IMR-90 (cell line): ENCODE data around the gene MUC6. TPM values are rescaled to one million over a fixed set of nuclear protein-coding genes. Genes with fewer than 3 reads are reported as not detected.

Experiments
- ATAC-seq: fragments of 200-7000 bp; cut with Tn5 transposase; 2 replicates; pipeline ENCODE4 v1.9.1; 2020; ENCODE audit warnings: low read depth, mild to moderate bottlenecking, moderate library complexity
- BruUV-seq: library from RNA; stranded (reverse); fragments of 400-500 nt; replicated peaks from 2 replicates; lab custom pipeline; 2021; lab: Mats Ljungman, UMichigan
- CTCF ChIA-PET: fragments of 300-600 bp; formaldehyde crosslinking; extraction: SDS; loops from one replicate; lab custom pipeline; 2021; ENCODE audit warnings: antibody characterized with exemption; lab: Yijun Ruan, JAX
- POLR2A ChIA-PET: fragments of 300-600 bp; sonication (Branson Sonifier 250); formaldehyde crosslinking; loops from one replicate; lab custom pipeline; 2022; ENCODE audit warnings: antibody characterized with exemption; ENCODE audit not compliant: unreplicated experiment; lab: Charles Lee
- DNase-seq: peaks from one replicate; pipeline ENCODE4 v3.0.0; 2013
- H2AFZ ChIP-seq: replicated peaks from 2 replicates; pipeline ENCODE3; 2013; ENCODE audit warnings: low read length, mild to moderate bottlenecking; ENCODE audit not compliant: poor library complexity
- H2AK5ac ChIP-seq: 2 replicates; pipeline ENCODE4 v1.6.1; 2013; ENCODE audit warnings: low read depth, low read length, inconsistent platforms
- H2AK9ac ChIP-seq: replicated peaks from 2 replicates; pipeline ENCODE3; 2013; ENCODE audit warnings: mild to moderate bottlenecking, low read depth, low read length, moderate library complexity; ENCODE audit not compliant: poor library complexity
- H2BK120ac ChIP-seq: 2 replicates; pipeline ENCODE4 v1.6.1; 2013; ENCODE audit warnings: low read depth, low read length, inconsistent platforms
- H2BK15ac ChIP-seq: 3 replicates; pipeline ENCODE4 v1.6.1; 2013; ENCODE audit warnings: low read depth, low read length, inconsistent platforms
- H2BK20ac ChIP-seq: 2 replicates; pipeline ENCODE4 v1.6.1; 2013; ENCODE audit warnings: low read depth, mild to moderate bottlenecking, inconsistent platforms, low read length, moderate library complexity
- H2BK5ac ChIP-seq: 2 replicates; pipeline ENCODE4 v1.6.1; 2013; ENCODE audit warnings: mild to moderate bottlenecking, low read depth, low read length, inconsistent platforms; ENCODE audit not compliant: poor library complexity, severe bottlenecking
- H3K14ac ChIP-seq: replicated peaks from 2 replicates; pipeline ENCODE4 v1.6.1; 2013; ENCODE audit warnings: low read depth, low read length, inconsistent platforms
- H3K18ac ChIP-seq: 2 replicates; pipeline ENCODE4 v1.6.1; 2013; ENCODE audit warnings: low read depth, low read length, control low read depth
- H3K23ac ChIP-seq: 2 replicates; pipeline ENCODE4 v1.6.1; 2013; ENCODE audit warnings: low read depth, low read length, inconsistent platforms
- H3K27ac ChIP-seq: 2 replicates; pipeline ENCODE4 v1.5.1; 2013; ENCODE audit warnings: mild to moderate bottlenecking, control low read depth, low read length; ENCODE audit not compliant: insufficient read depth
- H3K27me3 ChIP-seq: 2 replicates; pipeline ENCODE4 v1.6.1; 2013; ENCODE audit warnings: low read length; ENCODE audit not compliant: control insufficient read depth, insufficient read depth
- H3K36me3 ChIP-seq: 2 replicates; pipeline ENCODE4 v1.6.1; 2013; ENCODE audit warnings: low read length, mixed read lengths; ENCODE audit not compliant: control insufficient read depth, insufficient read depth
- H3K4ac ChIP-seq: 2 replicates; pipeline ENCODE4 v1.6.1; 2013; ENCODE audit warnings: low read depth, low read length, inconsistent platforms
- H3K4me1 ChIP-seq: 2 replicates; pipeline ENCODE4 v1.6.1; 2013; ENCODE audit warnings: low read length, mixed read lengths; ENCODE audit not compliant: control insufficient read depth, insufficient read depth
- H3K4me2 ChIP-seq: 2 replicates; pipeline ENCODE4 v1.6.1; 2013; ENCODE audit warnings: low read depth, mild to moderate bottlenecking, control low read depth, low read length, moderate library complexity
- H3K4me3 ChIP-seq: 2 replicates; pipeline ENCODE4 v1.5.1; 2013; ENCODE audit warnings: low read depth, mild to moderate bottlenecking, control low read depth, low read length, moderate library complexity; ENCODE audit not compliant: insufficient read depth
- H3K56ac ChIP-seq: 2 replicates; pipeline ENCODE4 v1.6.1; 2013; ENCODE audit warnings: low read length, inconsistent platforms; ENCODE audit not compliant: insufficient read depth; ENCODE audit errors: extremely low read depth
- H3K79me1 ChIP-seq, 2 experiments: 2 replicates each; pipeline ENCODE4 v1.6.1; 2013; ENCODE audit warnings: low read length in 2 of 2, inconsistent platforms in 1 of 2, low read depth in 1 of 2
- H3K9ac ChIP-seq: 2 replicates; pipeline ENCODE4 v1.6.1; 2013; ENCODE audit warnings: low read depth, low read length, control low read depth
- H3K9me1 ChIP-seq: 2 replicates; pipeline ENCODE4 v1.6.1; 2013; ENCODE audit warnings: low read length, inconsistent platforms; ENCODE audit not compliant: insufficient read depth
- H3K9me3 ChIP-seq: 2 replicates; pipeline ENCODE4 v1.6.1; 2013; ENCODE audit warnings: low read length; ENCODE audit not compliant: control insufficient read depth, insufficient read depth
- H4K20me1 ChIP-seq: 2 replicates; pipeline ENCODE4 v1.6.1; 2013; ENCODE audit warnings: low read length, inconsistent platforms; ENCODE audit not compliant: insufficient read depth
- H4K5ac ChIP-seq: 2 replicates; pipeline ENCODE4 v1.6.1; 2013; ENCODE audit warnings: mild to moderate bottlenecking, low read depth, low read length, control low read depth
- H4K8ac ChIP-seq, 2 experiments: 2 replicates each; pipeline ENCODE4 v1.6.1; 2013; ENCODE audit warnings: low read depth in 2 of 2, low read length in 2 of 2, control low read depth in 1 of 2, inconsistent platforms in 1 of 2
- H4K91ac ChIP-seq: 2 replicates; pipeline ENCODE4 v1.6.1; 2013; ENCODE audit warnings: low read depth, low read length, inconsistent platforms; ENCODE audit not compliant: insufficient read depth
- BHLHE40 ChIP-seq: fragments of 150-350 bp; IDR thresholded peaks from 2 replicates; pipeline ENCODE4 v1.6.1; 2016; ENCODE audit warnings: mild to moderate bottlenecking, low read depth, low read length
- CEBPB ChIP-seq: IDR thresholded peaks from 2 replicates; pipeline ENCODE4 v1.6.1; 2012; ENCODE audit warnings: low read depth, low read length, improper control_type of control experiment
- CHD1 ChIP-seq: IDR thresholded peaks from 2 replicates; pipeline ENCODE4 v1.6.1; 2012; ENCODE audit warnings: low read depth, low read length, improper control_type of control experiment
- CTCF ChIP-seq: conservative IDR thresholded peaks from 2 replicates; pipeline ENCODE4 v1.5.1; 2012; ENCODE audit warnings: mild to moderate bottlenecking, low read depth, low read length, improper control_type of control experiment
- ELK1 ChIP-seq: fragments of 150-350 bp; IDR thresholded peaks from 2 replicates; pipeline ENCODE4 v1.6.1; 2016; ENCODE audit warnings: low read depth, mild to moderate bottlenecking, low read length, moderate library complexity, borderline replicate concordance
- FOS ChIP-seq: fragments of 150-350 bp; IDR thresholded peaks from 2 replicates; pipeline ENCODE4 v1.6.1; 2016; ENCODE audit warnings: low read depth, low read length
- MAFK ChIP-seq: IDR thresholded peaks from 2 replicates; pipeline ENCODE4 v1.6.1; 2012; ENCODE audit warnings: low read depth, low read length, improper control_type of control experiment
- MAZ ChIP-seq: IDR thresholded peaks from 2 replicates; pipeline ENCODE4 v1.6.1; 2012; ENCODE audit warnings: low read depth, mild to moderate bottlenecking, low read length, improper control_type of control experiment, moderate library complexity, borderline replicate concordance
- MXI1 ChIP-seq: IDR thresholded peaks from 2 replicates; pipeline ENCODE4 v1.6.1; 2012; ENCODE audit warnings: low read depth, mild to moderate bottlenecking, low read length, moderate library complexity, borderline replicate concordance
- NFE2L2 ChIP-seq: fragments of 150-350 bp; IDR thresholded peaks from 2 replicates; pipeline ENCODE4 v1.6.1; 2016; ENCODE audit warnings: low read depth, mild to moderate bottlenecking, low read length
- POLR2A ChIP-seq: IDR thresholded peaks from 2 replicates; pipeline ENCODE4 v1.6.1; 2012; ENCODE audit warnings: mild to moderate bottlenecking, low read depth, low read length
- RAD21 ChIP-seq: IDR thresholded peaks from 2 replicates; pipeline ENCODE4 v1.6.1; 2012; ENCODE audit warnings: low read length, improper control_type of control experiment
- RCOR1 ChIP-seq: IDR thresholded peaks from 2 replicates; pipeline ENCODE4 v1.6.1; 2012; ENCODE audit warnings: mild to moderate bottlenecking, low read length, improper control_type of control experiment; ENCODE audit not compliant: insufficient replicate concordance
- RFX5 ChIP-seq: IDR thresholded peaks from 2 replicates; pipeline ENCODE4 v1.8.0; 2012; ENCODE audit warnings: low read depth, mild to moderate bottlenecking, low read length, moderate library complexity
- SMC3 ChIP-seq: fragments of 150-350 bp; IDR thresholded peaks from 2 replicates; pipeline ENCODE4 v1.6.1; 2016; ENCODE audit warnings: low read depth, mild to moderate bottlenecking, antibody characterized with exemption, low read length, moderate library complexity
- USF2 ChIP-seq: fragments of 150-350 bp; IDR thresholded peaks from 2 replicates; pipeline ENCODE4 v1.6.1; 2017; ENCODE audit warnings: mild to moderate bottlenecking, antibody characterized with exemption, low read length, low read depth
- WGBS, 2 experiments: methylation state at CpG; one replicate each; pipeline versions ENCODE4 v1.1.5 to v1.1.7; 2013; ENCODE audit warnings: missing lambda C conversion rate in 2 of 2; ENCODE audit not compliant: insufficient read length in 1 of 2; ENCODE audit errors: extremely low coverage in 2 of 2; 5-methylcytosine and 5-hydroxymethylcytosine counted together
- dilution Hi-C: fragments of 300-500 bp; cut with HindIII; formaldehyde crosslinking; loops from one replicate; pipeline ENCODE4 v1.14.3; 2018; ENCODE audit warnings: low sequenced_read_pairs; ENCODE audit not compliant: unreplicated experiment
- in situ Hi-C: fragments of 300-500 bp; cut with MboI; formaldehyde crosslinking; loops from 3 replicates; pipeline ENCODE4 v1.14.3; 2019; ENCODE audit warnings: low sequenced_read_pairs, inconsistent platforms, mixed read lengths
- intact Hi-C: fragments of 100-400 bp; cut with micrococcal nuclease; formaldehyde crosslinking; loops from 2 replicates; pipeline ENCODE4 v1.10.0; 2022
- polyA plus RNA-seq, 3 experiments: library from polyadenylated mRNA; depleted of rRNA; stranded (reverse); fragments of >200 nt; gene quantifications; 2 replicates each; pipeline ENCODE4 v1.2.3, GENCODE V29; 2012; ENCODE audit warnings: low replicate concordance in 1 of 3
- total RNA-seq: library from RNA; depleted of rRNA; stranded (reverse); fragments of >200 nt; gene quantifications from 2 replicates; pipeline ENCODE4 v1.2.3, GENCODE V29; 2012

Gene MUC6
- total and polyA plus RNA-seq, 2 of the 4 experiments (the other 2 are of a cell fraction): not detected

GRCh38 chr11:991711-992307 is 44.7 kb downstream of the MUC6 start:
- no peak overlapping the region for H2BK20ac ChIP-seq
- H3K27ac ChIP-seq: no peak overlapping the region
- no peak overlapping the region for H4K91ac ChIP-seq
- no peaks in the 10 kb centered on the region for H3K9me3 ChIP-seq
- no peak overlapping the region for H2AK9ac ChIP-seq
- no peak overlapping the region for H3K14ac ChIP-seq
- dilution Hi-C loops: no loop called here
- peaks cover 32% of the 10 kb centered on the region for H4K20me1 ChIP-seq
- H3K27me3 ChIP-seq: no peaks in the 10 kb centered on the region
- no peak overlapping the region for H3K4me2 ChIP-seq
- H3K23ac ChIP-seq: no peak overlapping the region
- H3K4me3 ChIP-seq: no peak overlapping the region
- H3K18ac ChIP-seq: no peak overlapping the region
- H3K36me3 ChIP-seq: peaks cover 76% of the 10 kb centered on the region
- H2AK5ac ChIP-seq: no peak overlapping the region
- no peaks in the 10 kb centered on the region for H3K9me1 ChIP-seq
- no peak for ATAC-seq
- H2BK120ac ChIP-seq: no peak overlapping the region
- no peak overlapping the region for H3K9ac ChIP-seq
- H4K5ac ChIP-seq: no peak overlapping the region
- in situ Hi-C loops: no loop called here
- ChIA-PET CTCF (no interaction called here), POLR2A (no interaction called here)
- H3K56ac ChIP-seq: no peak overlapping the region
- H2BK5ac ChIP-seq: no peak overlapping the region
- H2AFZ ChIP-seq: no peak overlapping the region
- WGBS, 2 experiments: 100% methylated on average over 8 of the region's 24 CpGs; no CpG with 5 or more reads in 1 of the 2 experiments
- intact Hi-C loops: no loop called here
- no peak overlapping the region for H4K8ac ChIP-seq
- no peaks in the 10 kb centered on the region for H3K4me1 ChIP-seq
- TF ChIP-seq CHD1 (no peak), FOS (no peak), RAD21 (no peak), ELK1 (no peak), CTCF (no peak), MAFK (no peak), USF2 (no peak), RCOR1 (no peak), RFX5 (no peak), CEBPB (no peak), NFE2L2 (no peak), MXI1 (no peak), MAZ (no peak), SMC3 (no peak), BHLHE40 (no peak), POLR2A (no peak)
- DNase-seq: no peak
- no peak overlapping the region for H2BK15ac ChIP-seq
- no TSS peak for BruUV-seq
- H3K79me1 ChIP-seq: peaks cover 6 to 27% of the 10 kb centered on the region in 2 experiments; a peak in 2 of 4 replicates
- no peak overlapping the region for H3K4ac ChIP-seq
